OCI-LY3 (cell line): ENCODE measurements around the gene CHD9.

ENCODE experiments used
- CTCF ChIP-seq: fragments of 200-600, 300-600 bp; sonication (generic); IDR thresholded peaks from 2 replicates; pipeline ENCODE4 v1.5.1; 2014; ENCODE audit warnings: antibody characterized with exemption, low read length, low read depth
- EZH2phosphoT487 ChIP-seq: fragments of 200-600 bp; shearing (Covaris generic); IDR thresholded peaks from 2 replicates; pipeline ENCODE4 v1.6.1; 2018; ENCODE audit warnings: antibody characterized with exemption, mixed run types, low read depth

DNA sequence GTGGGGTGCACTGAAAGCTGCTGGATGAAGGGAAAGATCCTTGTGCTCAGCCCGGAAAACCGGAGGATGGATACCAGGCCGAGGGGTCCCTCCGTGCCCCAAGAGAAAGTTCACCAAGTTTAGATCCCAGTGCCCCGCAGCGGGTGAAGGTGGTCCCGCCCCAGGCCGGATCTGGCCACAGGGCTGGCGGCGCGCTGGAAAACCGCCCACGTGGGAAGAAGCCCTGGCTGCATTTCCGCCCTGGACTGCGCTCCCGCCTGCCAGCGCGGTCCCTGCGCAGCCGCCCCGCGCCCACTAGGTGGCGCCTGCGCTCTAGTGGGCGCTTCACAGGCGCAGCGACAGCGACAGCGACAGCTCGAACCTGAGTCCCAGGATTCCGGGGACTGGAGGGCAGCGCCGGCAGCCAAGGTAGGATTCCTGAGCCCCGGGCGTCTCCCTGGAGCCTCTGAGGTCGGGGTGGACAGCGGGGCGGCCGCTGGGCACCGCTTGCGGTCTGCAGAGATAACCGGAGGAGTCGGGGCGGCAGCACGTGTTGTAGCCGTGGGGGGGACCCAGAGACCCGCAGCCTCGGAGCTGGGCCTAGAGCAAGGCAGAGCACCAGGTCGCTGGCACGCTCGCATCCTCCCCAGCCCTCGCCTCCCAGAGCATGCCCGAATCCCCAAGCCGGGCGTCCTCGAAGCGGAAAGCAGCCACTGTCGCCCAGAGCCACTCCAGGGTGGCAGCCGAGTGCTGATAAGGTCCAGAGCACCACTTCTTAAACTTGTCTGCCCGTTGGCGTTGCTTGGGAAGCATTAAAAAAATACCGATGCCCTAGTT lies at the start of gene CHD9:
- TF ChIP-seq CTCF (peak; percentile 94), EZH2phosphoT487 (no peak)
